Measurements from ENCODE around the gene CACNA2D3. TPM values are rescaled to one million over a fixed set of nuclear protein-coding genes. Genes with fewer than 3 reads are reported as not detected.

The CACNA2D3 gene
- total RNA-seq, 1 donor from 2014 or later: 0.17 TPM

- no peak for TF ChIP-seq CTCF (IDR thresholded peaks at IDR 0.05; ENCODE audit: insufficient read depth, low read length, poor library complexity, severe bottlenecking)
- Histone ChIP-seq H3K4me3 (ENCODE audit: low read depth, low read length) (no peak overlapping the region), H3K36me3 (ENCODE audit: control insufficient read depth, insufficient read depth, low read length) (no peaks in the 10 kb centered on the region), H3K27me3 (ENCODE audit: control insufficient read depth, insufficient read depth, low read length) (no peaks in the 10 kb centered on the region)
- DNase-seq (ENCODE audit: low read depth): no peak
Measured at GRCh38 chr3:54917862-54918261, 795.5 kb downstream of the CACNA2D3 start.

- Histone ChIP-seq H3K36me3 (ENCODE audit: control insufficient read depth, insufficient read depth, low read length) (no peaks in the 10 kb centered on the region), H3K27me3 (ENCODE audit: control insufficient read depth, insufficient read depth, low read length) (no peaks in the 10 kb centered on the region), H3K4me3 (ENCODE audit: low read depth, low read length) (no peak overlapping the region)
- no peak for DNase-seq (ENCODE audit: low read depth)
- no peak for TF ChIP-seq CTCF (IDR thresholded peaks at IDR 0.05; ENCODE audit: insufficient read depth, low read length, poor library complexity, severe bottlenecking)
Measured at GRCh38 chr3:54918516-54918915, 796.2 kb downstream of the CACNA2D3 start.

- no peak for TF ChIP-seq CTCF (IDR thresholded peaks at IDR 0.05; ENCODE audit: insufficient read depth, low read length, poor library complexity, severe bottlenecking)
- Histone ChIP-seq H3K36me3 (ENCODE audit: control insufficient read depth, insufficient read depth, low read length) (no peaks in the 10 kb centered on the region), H3K4me3 (ENCODE audit: low read depth, low read length) (no peak within 1 kb of the TSS)
Measured at GRCh38 chr3:54928046-54928770, 805.9 kb downstream of the CACNA2D3 start, which contains the start of gene LRTM1. Gene LRTM1 (minus strand): TSS chr3:54928059. CDS start chr3:54927911, 148 bp downstream.

GRCh38 chr3:54931182-54931581 lies 808.8 kb downstream of the CACNA2D3 start:
- Histone ChIP-seq H3K4me3 (ENCODE audit: low read depth, low read length) (no peak overlapping the region), H3K27me3 (ENCODE audit: control insufficient read depth, insufficient read depth, low read length) (no peaks in the 10 kb centered on the region), H3K36me3 (ENCODE audit: control insufficient read depth, insufficient read depth, low read length) (no peaks in the 10 kb centered on the region)
- no peak for DNase-seq (ENCODE audit: low read depth)
- no peak for TF ChIP-seq CTCF (IDR thresholded peaks at IDR 0.05; ENCODE audit: insufficient read depth, low read length, poor library complexity, severe bottlenecking)

More at GRCh38 chr3:54928046-54928770, 805.9 kb downstream of the CACNA2D3 start, which contains the start of gene LRTM1:
- no peaks in the 10 kb centered on the region for H3K27me3 ChIP-seq (ENCODE audit: control insufficient read depth, insufficient read depth, low read length)
- DNase-seq (ENCODE audit: low read depth): no peak

- H3K27me3 ChIP-seq (ENCODE audit: control insufficient read depth, insufficient read depth, low read length): no peaks in the 10 kb centered on the region
- DNase-seq (ENCODE audit: low read depth): no peak
- TF ChIP-seq CTCF (IDR thresholded peaks at IDR 0.05; ENCODE audit: insufficient read depth, low read length, poor library complexity, severe bottlenecking): no peak
- H3K36me3 ChIP-seq (ENCODE audit: control insufficient read depth, insufficient read depth, low read length): no peaks in the 10 kb centered on the region
- H3K4me3 ChIP-seq (ENCODE audit: low read depth, low read length): no peak overlapping the region
Measured at GRCh38 chr3:54932606-54933005, 810.3 kb downstream of the CACNA2D3 start.

GRCh38 chr3:54935869-54936268 lies 813.5 kb downstream of the CACNA2D3 start:
- H3K27me3 ChIP-seq (ENCODE audit: control insufficient read depth, insufficient read depth, low read length): no peaks in the 10 kb centered on the region
- DNase-seq (ENCODE audit: low read depth): no peak
- no peak for TF ChIP-seq CTCF (IDR thresholded peaks at IDR 0.05; ENCODE audit: insufficient read depth, low read length, poor library complexity, severe bottlenecking)

More at GRCh38 chr3:54935869-54936268, 813.5 kb downstream of the CACNA2D3 start:
- H3K36me3 ChIP-seq (ENCODE audit: control insufficient read depth, insufficient read depth, low read length): no peaks in the 10 kb centered on the region
- H3K4me3 ChIP-seq (ENCODE audit: low read depth, low read length): no peak overlapping the region
